ENCODE results near the gene GLYATL1B.
"Not testable (repeated sequence)": the region's sequence is repeated elsewhere in the genome, so short reads cannot be mapped to it uniquely, and the experiment has no call there.

DNA sequence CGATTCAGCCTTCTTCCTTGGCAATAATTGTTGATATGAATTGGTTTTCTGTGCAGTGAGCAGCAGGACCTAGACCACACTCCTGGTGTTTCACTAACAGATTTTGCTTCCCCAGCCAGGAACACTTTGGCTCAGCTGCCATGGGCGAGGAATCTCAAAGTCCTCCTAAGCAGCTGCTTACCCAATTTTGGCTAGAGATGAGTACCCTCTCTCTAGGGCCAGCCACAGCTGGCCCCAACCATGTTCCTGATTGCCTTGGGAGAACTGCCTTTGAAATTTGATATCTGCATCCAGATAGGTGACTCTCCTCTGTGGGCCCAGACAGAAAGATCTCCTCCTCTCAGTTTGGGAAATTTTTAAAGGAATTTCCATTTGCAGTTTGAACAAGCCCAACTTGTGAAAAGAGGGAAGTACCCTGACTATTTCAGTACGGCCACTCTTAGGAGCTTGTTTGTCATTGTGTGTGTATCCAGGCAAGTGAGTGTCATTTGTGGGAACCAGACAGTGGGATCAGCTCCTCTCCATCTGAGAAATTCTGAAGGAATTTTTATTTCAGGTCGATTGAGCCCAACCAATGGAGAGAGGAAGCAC is 4.6 kb upstream of the GLYATL1B start:
- TF ChIP-seq, protein P1, sequence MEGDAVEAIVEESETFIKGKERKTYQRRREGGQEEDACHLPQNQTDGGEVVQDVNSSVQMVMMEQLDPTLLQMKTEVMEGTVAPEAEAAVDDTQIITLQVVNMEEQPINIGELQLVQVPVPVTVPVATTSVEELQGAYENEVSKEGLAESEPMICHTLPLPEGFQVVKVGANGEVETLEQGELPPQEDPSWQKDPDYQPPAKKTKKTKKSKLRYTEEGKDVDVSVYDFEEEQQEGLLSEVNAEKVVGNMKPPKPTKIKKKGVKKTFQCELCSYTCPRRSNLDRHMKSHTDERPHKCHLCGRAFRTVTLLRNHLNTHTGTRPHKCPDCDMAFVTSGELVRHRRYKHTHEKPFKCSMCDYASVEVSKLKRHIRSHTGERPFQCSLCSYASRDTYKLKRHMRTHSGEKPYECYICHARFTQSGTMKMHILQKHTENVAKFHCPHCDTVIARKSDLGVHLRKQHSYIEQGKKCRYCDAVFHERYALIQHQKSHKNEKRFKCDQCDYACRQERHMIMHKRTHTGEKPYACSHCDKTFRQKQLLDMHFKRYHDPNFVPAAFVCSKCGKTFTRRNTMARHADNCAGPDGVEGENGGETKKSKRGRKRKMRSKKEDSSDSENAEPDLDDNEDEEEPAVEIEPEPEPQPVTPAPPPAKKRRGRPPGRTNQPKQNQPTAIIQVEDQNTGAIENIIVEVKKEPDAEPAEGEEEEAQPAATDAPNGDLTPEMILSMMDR (IDR thresholded peaks at IDR 0.05; ENCODE audit: poor library complexity, severe bottlenecking), result not testable (repeated sequence)
- not testable (repeated sequence) for TF ChIP-seq EZH2 (IDR thresholded peaks at IDR 0.05; ENCODE audit: borderline replicate concordance, insufficient read depth, low read length, poor library complexity, severe bottlenecking); POLR2AphosphoS5 (IDR thresholded peaks at IDR 0.05); RAD21 (conservative IDR thresholded peaks at IDR 0.05); MXI1 (conservative IDR thresholded peaks at IDR 0.05; ENCODE audit: poor library complexity, severe bottlenecking); EP300 (conservative IDR thresholded peaks at IDR 0.05; ENCODE audit: poor library complexity, severe bottlenecking); SMC3 (conservative IDR thresholded peaks at IDR 0.05; ENCODE audit: poor library complexity); TAF1 (IDR thresholded peaks at IDR 0.05; ENCODE audit: low read depth)
